H9 (cell line): ENCODE data around the gene TMEM271. TPM values are rescaled to one million over a fixed set of nuclear protein-coding genes. Genes with fewer than 3 reads are reported as not detected.

Experiments used
- DNase-seq: peaks from one replicate; pipeline ENCODE4 v3.0.0-alpha.2; 2017
- H2AFZ ChIP-seq: one replicate; pipeline ENCODE4 v1.6.1; 2013; ENCODE audit warnings: mild to moderate bottlenecking, low read length, control low read depth, moderate library complexity
- H2AK5ac ChIP-seq: 2 replicates; pipeline ENCODE4 v1.6.1; 2013; ENCODE audit warnings: low read length, control low read depth, mixed read lengths; ENCODE audit not compliant: insufficient read length
- H2BK120ac ChIP-seq: one replicate; pipeline ENCODE4 v1.6.1; 2013; ENCODE audit warnings: low read depth, mild to moderate bottlenecking, low read length, control low read depth, inconsistent platforms; ENCODE audit not compliant: poor library complexity, severe bottlenecking
- H2BK12ac ChIP-seq: 2 replicates; pipeline ENCODE4 v1.6.1; 2013; ENCODE audit warnings: low read length, control low read depth, mixed read lengths, low read depth; ENCODE audit not compliant: insufficient read length
- H2BK15ac ChIP-seq: 2 replicates; pipeline ENCODE4 v1.6.1; 2013; ENCODE audit warnings: low read depth, low read length, control low read depth
- H2BK20ac ChIP-seq: one replicate; pipeline ENCODE4 v1.6.1; 2013; ENCODE audit warnings: low read depth, mild to moderate bottlenecking, low read length, control low read depth, inconsistent platforms; ENCODE audit not compliant: poor library complexity, severe bottlenecking
- H2BK5ac ChIP-seq: 2 replicates; pipeline ENCODE4 v1.6.1; 2013; ENCODE audit warnings: low read length, control low read depth, mixed read lengths; ENCODE audit not compliant: insufficient read length
- H3K14ac ChIP-seq: 2 replicates; pipeline ENCODE4 v1.6.1; 2013; ENCODE audit warnings: low read length, control low read depth; ENCODE audit not compliant: insufficient read depth
- H3K18ac ChIP-seq: 2 replicates; pipeline ENCODE4 v1.6.1; 2013; ENCODE audit warnings: low read depth, mild to moderate bottlenecking, mixed read lengths, low read length, control low read depth; ENCODE audit not compliant: insufficient read length
- H3K23ac ChIP-seq: 2 replicates; pipeline ENCODE4 v1.6.1; 2013; ENCODE audit warnings: low read length, control low read depth, mixed read lengths, low read depth; ENCODE audit not compliant: insufficient read length
- H3K23me2 ChIP-seq: 2 replicates; pipeline ENCODE4 v1.6.1; 2013; ENCODE audit warnings: low read depth, mild to moderate bottlenecking, mixed read lengths, low read length, control low read depth; ENCODE audit not compliant: insufficient read length, poor library complexity, severe bottlenecking
- H3K27ac ChIP-seq: 2 replicates; pipeline ENCODE4 v1.5.1; 2013; ENCODE audit warnings: low read length, control low read depth, mixed read lengths, low read depth; ENCODE audit not compliant: insufficient read length
- H3K27me3 ChIP-seq: 2 replicates; pipeline ENCODE4 v1.6.1; 2013; ENCODE audit warnings: low read length, control low read depth, inconsistent platforms; ENCODE audit not compliant: insufficient read depth
- H3K4ac ChIP-seq: 2 replicates; pipeline ENCODE4 v1.6.1; 2013; ENCODE audit warnings: low read depth, mild to moderate bottlenecking, control low read depth, inconsistent platforms, low read length, moderate library complexity
- H3K4me1 ChIP-seq: 2 replicates; pipeline ENCODE4 v1.6.1; 2013; ENCODE audit warnings: low read length, control low read depth, inconsistent platforms; ENCODE audit not compliant: insufficient read depth
- H3K4me2 ChIP-seq: 2 replicates; pipeline ENCODE4 v1.6.1; 2013; ENCODE audit warnings: low read length, control low read depth, mixed read lengths; ENCODE audit not compliant: insufficient read length, insufficient read depth
- H3K56ac ChIP-seq: 2 replicates; pipeline ENCODE4 v1.6.1; 2013; ENCODE audit warnings: low read depth, mild to moderate bottlenecking, mixed read lengths, low read length, control low read depth; ENCODE audit not compliant: insufficient read length
- H3K79me1 ChIP-seq: 2 replicates; pipeline ENCODE4 v1.6.1; 2013; ENCODE audit warnings: low read depth, mild to moderate bottlenecking, moderate library complexity, low read length, control low read depth, inconsistent platforms; ENCODE audit not compliant: insufficient read depth, poor library complexity, severe bottlenecking
- H3K79me2 ChIP-seq: 2 replicates; pipeline ENCODE4 v1.6.1; 2013; ENCODE audit warnings: low read length, control low read depth, inconsistent platforms; ENCODE audit not compliant: insufficient read depth
- H3K9ac ChIP-seq: 2 replicates; pipeline ENCODE4 v1.6.1; 2013; ENCODE audit warnings: low read length, control low read depth, mixed read lengths; ENCODE audit not compliant: insufficient read length; ENCODE audit errors: extremely low read depth
- H3K9me3 ChIP-seq: one replicate; pipeline ENCODE4 v1.6.1; 2013; ENCODE audit warnings: low read depth, low read length, inconsistent platforms; ENCODE audit not compliant: control insufficient read depth
- H3T11ph ChIP-seq: one replicate; pipeline ENCODE4 v1.6.1; 2013; ENCODE audit warnings: mild to moderate bottlenecking, low read length, control low read depth, inconsistent platforms
- H4K20me1 ChIP-seq: one replicate; pipeline ENCODE4 v1.6.1; 2013; ENCODE audit not compliant: control insufficient read depth, insufficient read length, insufficient read depth
- H4K5ac ChIP-seq: 2 replicates; pipeline ENCODE4 v1.6.1; 2013; ENCODE audit warnings: low read depth, mild to moderate bottlenecking, mixed read lengths, low read length, control low read depth; ENCODE audit not compliant: insufficient read length
- H4K8ac ChIP-seq: replicated peaks from 2 replicates; pipeline ENCODE4 v1.6.1; 2013; ENCODE audit warnings: low read length, control low read depth, mixed read lengths, low read depth; ENCODE audit not compliant: insufficient read length
- H4K91ac ChIP-seq: 2 replicates; pipeline ENCODE4 v1.6.1; 2013; ENCODE audit warnings: low read depth, mild to moderate bottlenecking, moderate library complexity, mixed read lengths, low read length, control low read depth; ENCODE audit not compliant: insufficient read length
- H3K27ac Mint-ChIP-seq, 3 experiments: 2 replicates in 2 of 3; 3 replicates in 1 of 3; pipeline ENCODE4 v1.8.0; 2020 to 2021; ENCODE audit warnings: mixed read lengths in 3 of 3, mild to moderate bottlenecking in 1 of 3, moderate library complexity in 1 of 3
- H3K27me3 Mint-ChIP-seq: 2 replicates; pipeline ENCODE4 v1.8.0; 2021; ENCODE audit warnings: low read depth, mild to moderate bottlenecking, moderate library complexity, mixed read lengths
- H3K36me3 Mint-ChIP-seq, 3 experiments: 2 replicates in 2 of 3; 3 replicates in 1 of 3; pipeline ENCODE4 v1.8.0; 2020 to 2021; ENCODE audit warnings: low read depth in 3 of 3, mixed read lengths in 3 of 3; ENCODE audit not compliant: insufficient read depth in 1 of 3
- H3K4me1 Mint-ChIP-seq, 2 experiments: 2 replicates each; pipeline ENCODE4 v1.8.0; 2020; ENCODE audit warnings: mixed read lengths in 2 of 2
- H3K4me3 Mint-ChIP-seq, 2 experiments: 2 replicates in 1 of 2; 3 replicates in 1 of 2; pipeline ENCODE4 v1.8.0; 2020 to 2021; ENCODE audit warnings: mild to moderate bottlenecking in 2 of 2, mixed read lengths in 2 of 2, moderate library complexity in 1 of 2
- H3K9me3 Mint-ChIP-seq, 2 experiments: 2 replicates in 1 of 2; 3 replicates in 1 of 2; pipeline ENCODE4 v1.8.0; 2020; ENCODE audit warnings: mild to moderate bottlenecking in 2 of 2, mixed read lengths in 2 of 2, moderate library complexity in 1 of 2
- WGBS: extraction: QIAGEN DNeasy Blood & Tissue Kit; methylation state at CpG from one replicate; pipeline ENCODE4 v1.1.7; 2013; ENCODE audit warnings: missing lambda C conversion rate, low lambda C conversion rate, mixed read lengths; ENCODE audit not compliant: insufficient read length; ENCODE audit errors: extremely low coverage; 5-methylcytosine and 5-hydroxymethylcytosine counted together
- total RNA-seq: library from RNA; stranded (reverse); gene quantifications from 2 replicates; pipeline ENCODE4 v1.2.1, GENCODE V29; 2021
- TF ChIP-seq, protein P1 (sequence below): fragments of 200-600 bp; sonication (generic); conservative IDR thresholded peaks from 3 replicates; pipeline ENCODE4 v1.8.0; 2021; ENCODE audit warnings: antibody characterized with exemption, mild to moderate bottlenecking

TMEM271 gene
- total RNA-seq, 1 experiment from 2014 or later: 0.09 TPM

DNA sequence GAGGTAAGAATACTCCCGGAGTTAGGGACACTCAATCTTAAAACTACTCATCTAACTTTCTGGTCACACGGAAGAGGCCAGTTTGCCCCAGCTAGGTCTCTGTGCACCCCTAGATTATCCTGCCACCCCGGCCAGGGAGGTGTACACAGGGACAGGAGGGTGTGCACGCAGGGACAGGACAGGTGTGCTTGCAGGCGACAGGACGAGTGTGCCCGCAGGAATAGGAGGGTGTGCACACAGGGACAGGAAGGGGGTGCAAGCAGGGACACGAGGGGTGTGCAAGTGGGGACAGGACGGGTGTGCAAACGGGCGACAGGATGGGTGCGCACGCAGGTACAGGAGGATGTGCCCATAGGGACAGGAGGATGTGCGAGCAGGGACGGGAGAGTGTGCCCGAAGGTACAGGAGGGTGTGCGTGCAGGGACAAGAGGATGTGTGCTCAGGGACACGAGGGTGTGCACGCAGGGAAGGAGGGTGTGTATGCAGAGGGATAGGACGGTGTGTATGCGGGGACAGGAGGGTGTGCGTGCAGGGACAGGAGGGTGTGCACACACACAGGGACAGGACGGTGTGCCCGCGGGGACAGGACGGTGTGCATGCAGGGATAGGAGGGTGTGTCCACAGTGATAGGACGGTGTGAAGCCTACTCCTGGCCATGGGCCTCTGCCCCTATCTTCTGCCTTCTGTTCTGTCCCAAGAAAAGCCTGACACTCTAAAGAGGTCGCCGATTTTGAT is 4.1 kb downstream of the TMEM271 start:
- Mint-ChIP-seq H3K4me1 (peaks cover 2 to 5% of the 10 kb centered on the region in 2 experiments), H3K4me3 (no peak overlapping the region; a peak in 1 of 5 replicates), H3K27me3 (peaks cover 71% of the 10 kb centered on the region), H3K9me3 (peaks cover 3 to 4% of the 10 kb centered on the region in 2 experiments; a peak in 4 of 5 replicates), H3K36me3 (peaks cover 0 to 2% (median 0%) of the 10 kb centered on the region in 3 experiments; a peak in 1 of 7 replicates), H3K27ac (no peak overlapping the region)
- H3T11ph ChIP-seq: no peak overlapping the region
- H3K23me2 ChIP-seq: peaks cover 9% of the 10 kb centered on the region
- H3K4me1 ChIP-seq: no peaks in the 10 kb centered on the region
- no peak overlapping the region for H3K18ac ChIP-seq
- no peak overlapping the region for H3K27ac ChIP-seq
- DNase-seq: no peak
- H3K27me3 ChIP-seq: peaks cover 26% of the 10 kb centered on the region
- H3K79me1 ChIP-seq: no peaks in the 10 kb centered on the region
- H3K9ac ChIP-seq: no peak overlapping the region
- H4K91ac ChIP-seq: no peak overlapping the region
- H4K5ac ChIP-seq: no peak overlapping the region
- no peak overlapping the region for H2BK12ac ChIP-seq
- H2BK20ac ChIP-seq: no peak overlapping the region
- H2AFZ ChIP-seq: no peak overlapping the region
- H3K56ac ChIP-seq: no peak overlapping the region
- H4K20me1 ChIP-seq: no peaks in the 10 kb centered on the region
- no peaks in the 10 kb centered on the region for H3K79me2 ChIP-seq
- H3K14ac ChIP-seq: no peak overlapping the region
- H3K23ac ChIP-seq: no peak overlapping the region
- H3K9me3 ChIP-seq: no peaks in the 10 kb centered on the region
- H2BK5ac ChIP-seq: no peak overlapping the region
- no peak overlapping the region for H3K4me2 ChIP-seq
- WGBS: no CpG with 5 or more reads among the region's 29 CpGs
- H3K4ac ChIP-seq: no peak overlapping the region
- no peak overlapping the region for H2AK5ac ChIP-seq
- H4K8ac ChIP-seq: no peak overlapping the region
- no peak overlapping the region for H2BK120ac ChIP-seq
- TF ChIP-seq, protein P1, sequence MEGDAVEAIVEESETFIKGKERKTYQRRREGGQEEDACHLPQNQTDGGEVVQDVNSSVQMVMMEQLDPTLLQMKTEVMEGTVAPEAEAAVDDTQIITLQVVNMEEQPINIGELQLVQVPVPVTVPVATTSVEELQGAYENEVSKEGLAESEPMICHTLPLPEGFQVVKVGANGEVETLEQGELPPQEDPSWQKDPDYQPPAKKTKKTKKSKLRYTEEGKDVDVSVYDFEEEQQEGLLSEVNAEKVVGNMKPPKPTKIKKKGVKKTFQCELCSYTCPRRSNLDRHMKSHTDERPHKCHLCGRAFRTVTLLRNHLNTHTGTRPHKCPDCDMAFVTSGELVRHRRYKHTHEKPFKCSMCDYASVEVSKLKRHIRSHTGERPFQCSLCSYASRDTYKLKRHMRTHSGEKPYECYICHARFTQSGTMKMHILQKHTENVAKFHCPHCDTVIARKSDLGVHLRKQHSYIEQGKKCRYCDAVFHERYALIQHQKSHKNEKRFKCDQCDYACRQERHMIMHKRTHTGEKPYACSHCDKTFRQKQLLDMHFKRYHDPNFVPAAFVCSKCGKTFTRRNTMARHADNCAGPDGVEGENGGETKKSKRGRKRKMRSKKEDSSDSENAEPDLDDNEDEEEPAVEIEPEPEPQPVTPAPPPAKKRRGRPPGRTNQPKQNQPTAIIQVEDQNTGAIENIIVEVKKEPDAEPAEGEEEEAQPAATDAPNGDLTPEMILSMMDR: no peak
- H2BK15ac ChIP-seq: no peak overlapping the region
